Endothelial cell (in vitro differentiated cells): ENCODE measurements around the gene ALG14. TPM values are rescaled to one million over a fixed set of nuclear protein-coding genes. Genes with fewer than 3 reads are reported as not detected.

Source experiments
- DNase-seq: peaks from one replicate; pipeline ENCODE4 v3.0.0; 2021; ENCODE audit warnings: low spot score
- H3K27ac Mint-ChIP-seq: one replicate; pipeline ENCODE4 v1.8.0; 2021; ENCODE audit warnings: mixed read lengths, inconsistent platforms; ENCODE audit not compliant: unreplicated experiment
- H3K27me3 Mint-ChIP-seq: one replicate; pipeline ENCODE4 v1.8.0; 2021; ENCODE audit warnings: mild to moderate bottlenecking, moderate library complexity, mixed read lengths, inconsistent platforms; ENCODE audit not compliant: unreplicated experiment
- H3K36me3 Mint-ChIP-seq: one replicate; pipeline ENCODE4 v1.8.0; 2021; ENCODE audit warnings: mild to moderate bottlenecking, low read depth, mixed read lengths, inconsistent platforms; ENCODE audit not compliant: unreplicated experiment
- H3K4me1 Mint-ChIP-seq: one replicate; pipeline ENCODE4 v1.8.0; 2021; ENCODE audit warnings: mild to moderate bottlenecking, mixed read lengths, inconsistent platforms; ENCODE audit not compliant: unreplicated experiment
- H3K4me3 Mint-ChIP-seq: one replicate; pipeline ENCODE4 v1.8.0; 2021; ENCODE audit warnings: mild to moderate bottlenecking, mixed read lengths, inconsistent platforms; ENCODE audit not compliant: unreplicated experiment
- H3K9me3 Mint-ChIP-seq: one replicate; pipeline ENCODE4 v1.8.0; 2021; ENCODE audit warnings: mixed read lengths, inconsistent platforms; ENCODE audit not compliant: unreplicated experiment
- total RNA-seq: library from RNA; stranded (reverse); fragmentation: NEBNext Ultra II Directional; extraction: Animal tissue kit (Norgen Biotek cat#: 25700); gene quantifications from one replicate; pipeline ENCODE4 v1.2.1, GENCODE V29; 2021; ENCODE audit not compliant: unreplicated experiment
- TF ChIP-seq, protein P1 (sequence below): fragments of 200-600 bp; sonication (generic); IDR thresholded peaks from one replicate; pipeline ENCODE4 v1.5.0; 2021; ENCODE audit warnings: antibody characterized with exemption; ENCODE audit not compliant: unreplicated experiment

The ALG14 gene
- total RNA-seq, 1 donor from 2014 or later = 2.2 TPM

DNA sequence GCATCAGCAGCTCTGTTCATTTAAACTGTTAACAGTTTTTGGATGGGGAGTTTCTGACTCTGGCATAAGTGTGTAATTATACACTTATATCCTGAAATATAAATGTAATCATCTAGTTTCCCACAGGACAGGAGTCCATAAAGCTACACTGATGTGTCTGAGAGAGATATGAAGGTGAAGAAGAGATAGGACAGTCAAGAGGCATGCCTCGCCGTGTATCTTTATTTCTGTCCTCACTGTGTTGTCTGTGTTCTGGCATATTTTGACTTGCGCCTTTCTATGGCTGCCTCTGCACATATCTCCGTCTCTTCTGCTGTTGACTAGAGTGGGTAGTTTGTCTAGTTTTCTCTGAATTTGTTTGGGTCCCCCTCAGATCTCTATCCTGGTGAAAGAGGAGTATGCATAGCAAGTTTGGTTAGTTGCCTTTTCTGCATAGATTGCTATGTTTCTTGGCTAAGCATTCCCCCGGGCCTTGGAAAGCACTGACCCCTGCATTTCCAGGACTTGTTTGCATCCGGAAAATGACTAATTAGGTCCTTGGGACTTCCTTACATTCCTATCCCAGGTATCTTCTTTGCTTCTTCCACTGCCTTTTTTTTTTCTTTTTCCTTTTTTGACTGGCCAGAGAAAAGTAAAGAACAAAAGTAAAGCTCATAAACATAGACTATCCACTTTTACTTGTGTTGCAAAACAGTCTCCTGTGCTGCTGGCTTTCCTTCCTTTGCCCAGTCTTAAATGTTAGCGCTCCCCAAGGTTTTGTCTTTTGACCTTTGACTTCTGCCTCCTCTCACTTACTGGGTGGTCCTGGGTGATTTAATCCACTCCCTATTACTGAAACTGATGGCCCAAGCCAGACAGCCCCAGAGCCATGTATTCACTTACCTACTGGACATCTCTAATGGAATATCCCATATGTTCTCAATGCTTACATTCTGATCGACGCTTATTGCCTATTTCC lies 118.2 kb downstream of the ALG14 start:
- Mint-ChIP-seq H3K9me3 (no peaks in the 10 kb centered on the region), H3K4me3 (peak overlapping the region; percentile 66), H3K4me1 (peaks cover 29% of the 10 kb centered on the region), H3K27ac (peak overlapping the region; percentile 55), H3K36me3 (no peaks in the 10 kb centered on the region), H3K27me3 (peaks cover 4% of the 10 kb centered on the region)
- DNase-seq = no peak
- TF ChIP-seq, protein P1, sequence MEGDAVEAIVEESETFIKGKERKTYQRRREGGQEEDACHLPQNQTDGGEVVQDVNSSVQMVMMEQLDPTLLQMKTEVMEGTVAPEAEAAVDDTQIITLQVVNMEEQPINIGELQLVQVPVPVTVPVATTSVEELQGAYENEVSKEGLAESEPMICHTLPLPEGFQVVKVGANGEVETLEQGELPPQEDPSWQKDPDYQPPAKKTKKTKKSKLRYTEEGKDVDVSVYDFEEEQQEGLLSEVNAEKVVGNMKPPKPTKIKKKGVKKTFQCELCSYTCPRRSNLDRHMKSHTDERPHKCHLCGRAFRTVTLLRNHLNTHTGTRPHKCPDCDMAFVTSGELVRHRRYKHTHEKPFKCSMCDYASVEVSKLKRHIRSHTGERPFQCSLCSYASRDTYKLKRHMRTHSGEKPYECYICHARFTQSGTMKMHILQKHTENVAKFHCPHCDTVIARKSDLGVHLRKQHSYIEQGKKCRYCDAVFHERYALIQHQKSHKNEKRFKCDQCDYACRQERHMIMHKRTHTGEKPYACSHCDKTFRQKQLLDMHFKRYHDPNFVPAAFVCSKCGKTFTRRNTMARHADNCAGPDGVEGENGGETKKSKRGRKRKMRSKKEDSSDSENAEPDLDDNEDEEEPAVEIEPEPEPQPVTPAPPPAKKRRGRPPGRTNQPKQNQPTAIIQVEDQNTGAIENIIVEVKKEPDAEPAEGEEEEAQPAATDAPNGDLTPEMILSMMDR = no peak

DNA sequence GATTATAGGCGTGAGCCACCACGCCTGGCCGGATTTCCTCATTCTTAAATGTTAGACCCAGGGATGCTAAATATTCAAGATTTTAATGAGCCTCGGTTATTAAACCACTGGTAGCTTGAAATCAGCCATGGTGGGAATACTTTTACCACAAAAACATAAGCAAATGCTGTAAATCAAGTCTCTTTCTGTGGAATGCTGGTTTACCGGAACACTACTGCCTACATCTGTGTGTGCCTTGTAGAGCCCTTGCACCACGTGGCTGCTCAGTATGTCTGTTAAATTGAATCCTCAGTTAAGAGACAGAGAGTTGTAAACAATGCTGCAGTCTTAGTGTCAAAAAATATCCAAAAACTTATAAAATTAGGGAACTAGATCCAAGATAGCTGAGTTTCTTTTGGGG lies 119.0 kb downstream of the ALG14 start:
- H3K36me3 Mint-ChIP-seq = no peaks in the 10 kb centered on the region
- H3K4me3 Mint-ChIP-seq = no peak overlapping the region
- peaks cover 4% of the 10 kb centered on the region for H3K27me3 Mint-ChIP-seq
- peaks cover 29% of the 10 kb centered on the region for H3K4me1 Mint-ChIP-seq
- no peaks in the 10 kb centered on the region for H3K9me3 Mint-ChIP-seq
- TF ChIP-seq, protein P1 = no peak
- no peak for DNase-seq
- peak overlapping the region; percentile 24 for H3K27ac Mint-ChIP-seq

DNA sequence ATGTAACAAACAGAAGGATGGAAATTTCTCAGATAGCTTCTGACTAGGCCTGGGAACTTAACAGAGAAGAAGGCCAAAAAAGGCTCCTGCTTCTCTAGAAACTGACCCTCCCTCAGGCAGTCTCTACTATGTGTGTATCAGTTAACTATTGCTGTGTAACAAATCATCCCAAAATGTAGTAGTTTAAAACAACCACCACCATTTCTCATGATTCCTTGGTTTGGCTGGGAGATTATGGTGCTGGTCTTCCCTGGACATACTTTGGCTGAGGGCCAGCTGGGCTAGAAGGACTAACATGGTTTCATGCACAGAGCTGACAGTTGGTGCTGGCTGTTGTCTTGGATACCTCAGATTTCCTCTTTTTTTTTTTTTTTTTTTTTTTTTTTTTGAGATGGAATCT lies 119.6 kb downstream of the ALG14 start:
- no peaks in the 10 kb centered on the region for H3K36me3 Mint-ChIP-seq

DNA sequence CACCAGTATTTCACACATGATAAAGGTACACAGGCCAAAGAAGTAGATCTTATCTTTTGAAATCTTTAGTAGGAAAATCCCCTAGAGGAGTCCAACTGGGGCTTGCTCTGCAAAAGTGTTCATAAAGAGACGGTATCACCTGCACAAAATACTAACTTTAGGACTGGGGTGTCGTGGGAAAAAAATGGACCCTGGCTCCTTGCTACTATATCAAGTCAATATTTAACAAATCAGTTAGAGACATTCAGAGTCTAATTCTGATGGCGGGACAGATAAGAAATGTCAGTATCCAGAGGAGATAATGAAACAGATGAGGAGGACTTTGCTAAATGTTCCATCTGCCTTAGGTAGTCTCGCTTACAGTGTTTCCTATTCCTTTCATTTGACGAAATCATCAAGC lies 120.2 kb downstream of the ALG14 start:
- TF ChIP-seq, protein P1 = no peak
- DNase-seq = no peak
- H3K9me3 Mint-ChIP-seq = no peaks in the 10 kb centered on the region
- H3K36me3 Mint-ChIP-seq = no peaks in the 10 kb centered on the region
- H3K4me3 Mint-ChIP-seq = no peak overlapping the region
- no peak overlapping the region for H3K27ac Mint-ChIP-seq
- H3K27me3 Mint-ChIP-seq = peaks cover 5% of the 10 kb centered on the region
- peaks cover 29% of the 10 kb centered on the region for H3K4me1 Mint-ChIP-seq

More for the DNA sequence above, 119.6 kb downstream of the ALG14 start:
- Mint-ChIP-seq H3K4me3 (no peak overlapping the region), H3K27me3 (peaks cover 5% of the 10 kb centered on the region), H3K4me1 (peaks cover 29% of the 10 kb centered on the region), H3K27ac (no peak overlapping the region), H3K9me3 (no peaks in the 10 kb centered on the region)
- no peak for DNase-seq
- TF ChIP-seq, protein P1 = no peak
